CD4-positive, alpha-beta T cell treated with Interleukin-4 for 4 hours (primary cell): ENCODE measurements around the gene APBA2.
"Not testable (repeated sequence)": the region's sequence is repeated elsewhere in the genome, so short reads cannot be mapped to it uniquely, and the experiment has no call there.

ENCODE experiments used
- DNase-seq: peaks from one replicate; pipeline ENCODE4 v3.0.0-alpha.2; 2020

APBA2 gene

GRCh38 chr15:29016518-29016917 lies 130.7 kb downstream of the APBA2 start:
- DNase-seq = no peak

- no peak for DNase-seq
Observed at GRCh38 chr15:29018120-29018805, 132.5 kb downstream of the APBA2 start.

GRCh38 chr15:29018995-29019976 lies 133.5 kb downstream of the APBA2 start:
- DNase-seq = no peak

- DNase-seq = no peak
Observed at GRCh38 chr15:29021857-29022256, 136.1 kb downstream of the APBA2 start.

GRCh38 chr15:29024662-29025061 lies 138.9 kb downstream of the APBA2 start:
- DNase-seq = no peak

GRCh38 chr15:29025411-29025810 lies 139.6 kb downstream of the APBA2 start:
- not testable (repeated sequence) for DNase-seq

- not testable (repeated sequence) for DNase-seq
Observed at GRCh38 chr15:29028158-29028557, 142.4 kb downstream of the APBA2 start.

GRCh38 chr15:29029651-29030195 lies 143.9 kb downstream of the APBA2 start:
- DNase-seq = no peak

- no peak for DNase-seq
Observed at GRCh38 chr15:29031502-29032228, 145.9 kb downstream of the APBA2 start.

GRCh38 chr15:29032229-29032625 lies 146.5 kb downstream of the APBA2 start:
- DNase-seq = no peak

- no peak for DNase-seq
Observed at GRCh38 chr15:29032751-29033150, 147.0 kb downstream of the APBA2 start.

- DNase-seq = no peak
Observed at GRCh38 chr15:29034151-29034550, 148.4 kb downstream of the APBA2 start.

GRCh38 chr15:29034593-29035335 lies 149.0 kb downstream of the APBA2 start:
- no peak for DNase-seq

GRCh38 chr15:29035336-29036285 lies 149.8 kb downstream of the APBA2 start:
- no peak for DNase-seq

- no peak for DNase-seq
Observed at GRCh38 chr15:29037997-29038705, 152.4 kb downstream of the APBA2 start.

- DNase-seq = no peak
Observed at GRCh38 chr15:29039466-29040369, 153.9 kb downstream of the APBA2 start.

GRCh38 chr15:29040370-29040751 lies 154.6 kb downstream of the APBA2 start:
- no peak for DNase-seq

- DNase-seq = no peak
Observed at GRCh38 chr15:29043736-29044502, 158.1 kb downstream of the APBA2 start.
